Measurements from ENCODE around the gene RTN4R.

The RTN4R gene

GRCh38 chr22:20206709-20207215 is 61.4 kb downstream of the RTN4R start:
- no peak for DNase-seq (ENCODE audit: low spot score)
- in situ Hi-C loops (cut with MboI; ENCODE audit: low pct_unique_long_range_greater_than_20kb, low sequenced_read_pairs, unreplicated experiment) = no loop called here
- no peak for TF ChIP-seq CTCF (IDR thresholded peaks at IDR 0.05; ENCODE audit: extremely low read depth, insufficient read depth, missing control alignments)

- TF ChIP-seq CTCF (IDR thresholded peaks at IDR 0.05; ENCODE audit: extremely low read depth, insufficient read depth, missing control alignments) = no peak
- in situ Hi-C loops (cut with MboI; ENCODE audit: low pct_unique_long_range_greater_than_20kb, low sequenced_read_pairs, unreplicated experiment) = no loop called here
These were observed 62.0 kb downstream of the RTN4R start for GRCh38 chr22:20205964-20206708.

GRCh38 chr22:20205464-20205963 is 62.6 kb downstream of the RTN4R start:
- in situ Hi-C loops (cut with MboI; ENCODE audit: low pct_unique_long_range_greater_than_20kb, low sequenced_read_pairs, unreplicated experiment) = no loop called here
- TF ChIP-seq CTCF (IDR thresholded peaks at IDR 0.05; ENCODE audit: extremely low read depth, insufficient read depth, missing control alignments) = no peak
- DNase-seq (ENCODE audit: low spot score) = no peak

More at GRCh38 chr22:20205964-20206708, 62.0 kb downstream of the RTN4R start:
- DNase-seq (ENCODE audit: low spot score) = peak; percentile 76

DNA sequence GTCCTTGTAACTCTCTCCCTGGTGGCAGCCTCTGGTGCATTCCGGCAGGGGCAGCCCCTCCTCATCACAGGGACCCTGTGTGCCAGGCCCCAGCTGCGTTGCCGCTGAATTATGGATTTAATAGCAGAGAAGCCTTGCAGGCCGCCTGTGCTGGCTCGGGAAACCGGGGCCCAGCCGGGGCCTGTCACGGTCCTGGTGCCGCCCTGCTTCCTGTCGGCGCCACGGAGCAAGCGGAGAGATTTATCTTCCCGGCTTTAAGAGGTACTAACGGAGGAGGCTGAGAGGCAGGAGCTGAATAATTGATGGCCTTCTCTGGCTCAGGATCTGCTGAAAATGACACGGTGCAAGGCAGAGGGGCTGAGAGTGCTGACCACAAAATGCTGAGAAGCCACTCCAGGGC is 63.3 kb downstream of the RTN4R start:
- DNase-seq (ENCODE audit: low spot score) = no peak
- in situ Hi-C loops (cut with MboI; ENCODE audit: low pct_unique_long_range_greater_than_20kb, low sequenced_read_pairs, unreplicated experiment) = no loop called here
- no peak for TF ChIP-seq CTCF (IDR thresholded peaks at IDR 0.05; ENCODE audit: extremely low read depth, insufficient read depth, missing control alignments)

DNA sequence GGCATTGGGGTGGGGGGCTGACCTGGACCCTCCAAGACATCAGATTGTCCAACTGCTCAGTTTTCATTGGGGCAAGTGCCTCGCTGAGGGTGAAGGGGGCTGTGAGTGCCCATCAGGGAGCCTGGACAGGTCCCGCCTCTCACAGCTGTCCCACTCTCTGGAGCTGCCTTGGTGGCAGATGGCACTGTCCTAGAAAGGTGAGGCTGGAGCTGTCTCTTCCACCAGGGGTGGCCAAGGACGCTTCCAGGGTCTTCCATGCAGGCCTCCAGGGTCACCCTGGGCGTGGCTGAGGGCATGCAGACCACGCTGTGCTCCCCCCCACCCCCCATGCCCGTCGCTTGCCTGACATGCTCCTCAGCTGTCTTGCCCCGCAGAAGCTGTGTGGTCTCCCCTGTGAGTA is 63.8 kb downstream of the RTN4R start:
- TF ChIP-seq CTCF (IDR thresholded peaks at IDR 0.05; ENCODE audit: extremely low read depth, insufficient read depth, missing control alignments) = no peak
- no peak for DNase-seq (ENCODE audit: low spot score)
- in situ Hi-C loops (cut with MboI; ENCODE audit: low pct_unique_long_range_greater_than_20kb, low sequenced_read_pairs, unreplicated experiment) = no loop called here

DNA sequence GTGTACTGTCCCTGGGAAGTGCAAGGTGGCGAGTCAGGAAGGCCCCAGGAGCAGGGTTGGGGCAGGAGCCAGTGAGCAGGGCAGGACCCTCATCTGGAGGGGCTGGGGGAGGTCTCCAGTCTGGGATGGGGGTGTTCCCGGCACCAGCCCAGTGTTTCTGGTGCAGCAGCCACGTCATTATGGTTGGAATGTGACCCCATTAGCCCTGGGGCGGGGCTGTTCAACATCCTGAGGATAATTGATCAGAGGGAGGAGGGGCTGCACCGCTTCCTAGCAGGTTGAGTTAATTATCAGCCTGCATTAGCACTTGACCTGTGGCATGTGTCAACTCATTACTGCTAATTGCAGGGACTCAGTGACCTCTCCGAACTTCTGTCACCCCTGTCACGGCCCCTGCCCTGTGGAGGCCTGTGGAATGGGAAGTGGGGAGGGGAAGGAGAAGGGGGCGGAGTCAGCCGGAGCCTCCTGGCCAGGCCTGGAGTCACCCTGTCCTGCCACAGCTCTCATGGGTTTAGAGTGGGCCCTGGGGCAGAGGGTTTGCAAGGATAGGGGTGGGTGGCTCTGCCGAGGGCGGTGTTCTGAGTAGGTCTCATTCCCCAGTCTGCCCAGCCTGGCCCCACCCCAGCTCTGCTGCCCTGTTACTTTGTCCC is 64.4 kb downstream of the RTN4R start:
- in situ Hi-C loops (cut with MboI; ENCODE audit: low pct_unique_long_range_greater_than_20kb, low sequenced_read_pairs, unreplicated experiment) = no loop called here
- TF ChIP-seq CTCF (IDR thresholded peaks at IDR 0.05; ENCODE audit: extremely low read depth, insufficient read depth, missing control alignments) = no peak
- DNase-seq (ENCODE audit: low spot score) = no peak

All from GM13977 (cell line).